Naive thymus-derived CD4-positive, alpha-beta T cell (primary cell): ENCODE results near the gene TRAF3IP3. TPM values are rescaled to one million over a fixed set of nuclear protein-coding genes. Genes with fewer than 3 reads are reported as not detected.
A peak's percentile ranks its signal among the peaks of the same experiment; 100 is the strongest.

Experiments
- ATAC-seq: fragments of 150-1000 bp; cut with Tn5 transposase; 2 replicates; pipeline ENCODE4 v1.10.0; 2021; ENCODE audit warnings: mild to moderate bottlenecking, moderate library complexity
- CTCF ChIA-PET: fragments of 350-600 bp; sonication (Branson Sonifier 250); formaldehyde crosslinking; loops from one replicate; lab custom pipeline; 2021; ENCODE audit warnings: antibody characterized with exemption; lab: Charles Lee
- POLR2A ChIA-PET: fragments of 350-600 bp; sonication (Branson Sonifier 250); formaldehyde crosslinking; loops from one replicate; lab custom pipeline; 2021; ENCODE audit warnings: antibody characterized with exemption, inconsistent platforms; lab: Charles Lee
- DNase-seq, 9 donors: peaks; one replicate each; pipeline versions ENCODE4 v3.0.0 to v3.0.0-alpha.2; 2020 to 2022; ENCODE audit warnings: mixed read lengths in 1 of 9
- H3K27ac ChIP-seq: one replicate; pipeline ENCODE4 v1.7.0; 2013; ENCODE audit warnings: mild to moderate bottlenecking, low read depth, low read length, moderate library complexity
- H3K27me3 ChIP-seq, 2 donors: one replicate each; pipeline ENCODE4 v1.7.0; 2013; ENCODE audit warnings: low read length in 2 of 2, mild to moderate bottlenecking in 2 of 2, moderate library complexity in 2 of 2; ENCODE audit not compliant: control insufficient read depth in 2 of 2, insufficient read depth in 2 of 2
- H3K36me3 ChIP-seq, 3 experiments: 1 replicate in 2 of 3; 2 replicates in 1 of 3; pipeline ENCODE4 v1.7.0; 2013; ENCODE audit warnings: low read length in 3 of 3, mild to moderate bottlenecking in 3 of 3, moderate library complexity in 1 of 3; ENCODE audit not compliant: insufficient read depth in 3 of 3, control insufficient read depth in 2 of 3
- H3K4me1 ChIP-seq, 2 donors: one replicate each; pipeline ENCODE4 v1.7.0; 2013; ENCODE audit warnings: low read length in 2 of 2, mild to moderate bottlenecking in 2 of 2, moderate library complexity in 1 of 2; ENCODE audit not compliant: control insufficient read depth in 2 of 2, insufficient read depth in 2 of 2
- H3K4me3 ChIP-seq: 2 replicates; pipeline ENCODE4 v1.7.0; 2013; ENCODE audit warnings: mild to moderate bottlenecking, low read length
- H3K9me3 ChIP-seq, 3 experiments: 1 replicate in 2 of 3; 2 replicates in 1 of 3; pipeline ENCODE4 v1.7.0; 2013; ENCODE audit warnings: low read length in 3 of 3; ENCODE audit not compliant: control insufficient read depth in 2 of 3
- H3K27ac Mint-ChIP-seq, 9 donors: one replicate each; pipeline ENCODE4 v1.8.0; 2020 to 2022; ENCODE audit warnings: mixed read lengths in 9 of 9, mild to moderate bottlenecking in 8 of 9, moderate library complexity in 5 of 9, inconsistent platforms in 2 of 9
- H3K27me3 Mint-ChIP-seq, 5 donors: one replicate each; pipeline ENCODE4 v1.8.0; 2021 to 2022; ENCODE audit warnings: mixed read lengths in 5 of 5, mild to moderate bottlenecking in 1 of 5
- H3K36me3 Mint-ChIP-seq, 5 donors: one replicate each; pipeline ENCODE4 v1.8.0; 2020 to 2022; ENCODE audit warnings: mixed read lengths in 5 of 5, mild to moderate bottlenecking in 3 of 5, inconsistent platforms in 1 of 5
- H3K4me1 Mint-ChIP-seq, 7 donors: one replicate each; pipeline ENCODE4 v1.8.0; 2020 to 2022; ENCODE audit warnings: mixed read lengths in 7 of 7, mild to moderate bottlenecking in 3 of 7, inconsistent platforms in 1 of 7
- H3K4me3 Mint-ChIP-seq, 10 donors: one replicate each; pipeline ENCODE4 v1.8.0; 2020 to 2022; ENCODE audit warnings: mild to moderate bottlenecking in 10 of 10, mixed read lengths in 10 of 10, moderate library complexity in 6 of 10, inconsistent platforms in 2 of 10
- H3K9me3 Mint-ChIP-seq, 11 donors: one replicate each; pipeline ENCODE4 v1.8.0; 2020 to 2022; ENCODE audit warnings: mixed read lengths in 11 of 11, mild to moderate bottlenecking in 4 of 11, inconsistent platforms in 1 of 11, moderate library complexity in 1 of 11
- intact Hi-C, 2 donors: fragments of 100-400 bp; cut with micrococcal nuclease; formaldehyde crosslinking; loops; one replicate each; pipeline ENCODE4 v1.15.1; 2023
- polyA plus RNA-seq, 2 donors: library from polyadenylated mRNA; unstranded; fragments of 300-500 nt; fragmentation: Illumina TruSeq; gene quantifications; one replicate each; pipeline ENCODE4 v1.2.3, GENCODE V29; 2021
- total RNA-seq, 6 experiments: library from RNA in 5 of 6; stranded (reverse) in 5 of 6; gene quantifications; 1 replicate in 5 of 6; 2 replicates in 1 of 6; pipeline ENCODE4 v1.2.3 and lab custom pipeline; 2021 to 2026

TRAF3IP3 gene
- total and polyA plus RNA-seq, 7 experiments from 2014 or later: 303 to 746 (median 450) TPM

- H3K9me3 Mint-ChIP-seq: peaks cover 0 to 4% (median 0%) of the 10 kb centered on the region in 11 donors
- H3K36me3 Mint-ChIP-seq: peaks cover 0 to 4% (median 0%) of the 10 kb centered on the region in 5 donors
- ChIA-PET POLR2A (interaction anchor here (0.8 to 1.9 kb wide), 4 partner anchors 13 to 22 kb away, joined by 3 to 11 read pairs (median 4); partner anchors contain the start of gene C1orf74), CTCF (interaction anchor here (0.6 to 2.1 kb wide), 2 partner anchors 18 to 1561 kb away, joined by 3 to 6 read pairs; no protein-coding TSS in a partner anchor)
- Histone ChIP-seq H3K9me3 (no peaks in the 10 kb centered on the region), H3K4me3 (peak overlapping the region; percentile 62), H3K27ac (no peak overlapping the region), H3K36me3 (no peaks in the 10 kb centered on the region), H3K4me1 (peaks cover 0 to 6% of the 10 kb centered on the region in 2 donors), H3K27me3 (no peaks in the 10 kb centered on the region)
- H3K27ac Mint-ChIP-seq: peak overlapping the region in 3 of 9 donors; percentile 81 to 92 (median 88)
- H3K27me3 Mint-ChIP-seq: peaks cover 0 to 16% (median 10%) of the 10 kb centered on the region in 5 donors
- peak overlapping the region; percentile 59 to 97 (median 90) for H3K4me3 Mint-ChIP-seq
- no peak for DNase-seq
- ATAC-seq: no peak
- peaks cover 0 to 12% (median 9%) of the 10 kb centered on the region in 7 donors for H3K4me1 Mint-ChIP-seq
- intact Hi-C loops: no loop called here
These were observed 49.5 kb downstream of the TRAF3IP3 start for GRCh38 chr1:209805341-209805781.

- Mint-ChIP-seq H3K9me3 (peaks cover 0 to 4% (median 0%) of the 10 kb centered on the region in 11 donors), H3K4me1 (peaks cover 0 to 12% (median 9%) of the 10 kb centered on the region in 7 donors), H3K36me3 (peaks cover 0 to 4% (median 0%) of the 10 kb centered on the region in 5 donors), H3K27ac (peak within 1 kb of the TSS in 8 of 9 donors; percentile 53 to 95 (median 87)), H3K27me3 (peaks cover 0 to 16% (median 10%) of the 10 kb centered on the region in 5 donors), H3K4me3 (peak within 1 kb of the TSS; percentile 59 to 97 (median 90))
- ChIA-PET POLR2A (interaction anchor here (1.1 to 1.9 kb wide), 3 partner anchors 17 to 23 kb away, joined by 4 to 11 read pairs (median 4); partner anchors contain the start of gene C1orf74), CTCF (interaction anchor here (0.6 to 2.1 kb wide), 3 partner anchors 18 to 1562 kb away, joined by 3 to 6 read pairs (median 5); no protein-coding TSS in a partner anchor)
- H3K9me3 ChIP-seq: no peaks in the 10 kb centered on the region
- peak within 1 kb of the TSS; percentile 62 for H3K4me3 ChIP-seq
- H3K4me1 ChIP-seq: peaks cover 0 to 6% of the 10 kb centered on the region in 2 donors
- no peaks in the 10 kb centered on the region for H3K27me3 ChIP-seq
- peak in 8 of 9 donors; percentile 48 to 76 (median 70) for DNase-seq
- no peaks in the 10 kb centered on the region for H3K36me3 ChIP-seq
- intact Hi-C loops: loop anchor here (1.0 to 2.0 kb wide), 3 partner anchors 17 to 22 kb away; partner anchors contain the start of genes C1orf74 (in 1 of the 2) and UTP25 (in 1 of the 2)
- peak; percentile 95 for ATAC-seq
- peak within 1 kb of the TSS; percentile 14 for H3K27ac ChIP-seq
These were observed 50.3 kb downstream of the TRAF3IP3 start, which contains the start of gene IRF6 for GRCh38 chr1:209805875-209806760. Gene IRF6 (minus strand): TSS chr1:209806142. CDS start chr1:209801413, 4,729 bp downstream.

GRCh38 chr1:209807509-209807908 is 51.7 kb downstream of the TRAF3IP3 start:
- H3K4me3 Mint-ChIP-seq: no peak overlapping the region
- H3K36me3 ChIP-seq: no peaks in the 10 kb centered on the region
- H3K9me3 ChIP-seq: no peaks in the 10 kb centered on the region
- DNase-seq (no peak), ATAC-seq (no peak)
- no peak overlapping the region for H3K27ac Mint-ChIP-seq
- CTCF ChIA-PET: interaction anchor here (1.6 kb wide), 1 partner anchor 15 kb away, joined by 5 read pairs; no protein-coding TSS in a partner anchor
- H3K9me3 Mint-ChIP-seq: peaks cover 0 to 4% (median 0%) of the 10 kb centered on the region in 11 donors
- H3K27me3 ChIP-seq: no peaks in the 10 kb centered on the region
- H3K27me3 Mint-ChIP-seq: peaks cover 0 to 16% (median 2%) of the 10 kb centered on the region in 5 donors
- intact Hi-C loops: loop anchor here in 1 of 2 donors (2.0 kb wide), 1 partner anchor 15 kb away; no protein-coding TSS in a partner anchor
- H3K4me1 Mint-ChIP-seq: peaks cover 0 to 12% (median 9%) of the 10 kb centered on the region in 7 donors
- peaks cover 0 to 6% of the 10 kb centered on the region in 2 donors for H3K4me1 ChIP-seq
- peaks cover 0 to 4% (median 0%) of the 10 kb centered on the region in 5 donors for H3K36me3 Mint-ChIP-seq
- no peak overlapping the region for H3K4me3 ChIP-seq
- H3K27ac ChIP-seq: no peak overlapping the region
- POLR2A ChIA-PET: no interaction called here

- Histone ChIP-seq H3K27me3 (no peaks in the 10 kb centered on the region), H3K4me1 (peaks cover 0 to 6% of the 10 kb centered on the region in 2 donors), H3K36me3 (no peaks in the 10 kb centered on the region), H3K4me3 (no peak overlapping the region), H3K9me3 (no peaks in the 10 kb centered on the region), H3K27ac (no peak overlapping the region)
- POLR2A ChIA-PET: no interaction called here
- Mint-ChIP-seq H3K4me3 (no peak overlapping the region), H3K27me3 (peaks cover 0 to 16% (median 0%) of the 10 kb centered on the region in 5 donors), H3K9me3 (peaks cover 0 to 4% (median 0%) of the 10 kb centered on the region in 11 donors), H3K4me1 (peaks cover 0 to 12% (median 9%) of the 10 kb centered on the region in 7 donors), H3K36me3 (peaks cover 0 to 4% (median 0%) of the 10 kb centered on the region in 5 donors), H3K27ac (no peak overlapping the region)
- DNase-seq (no peak), ATAC-seq (no peak)
- intact Hi-C loops: no loop called here
- CTCF ChIA-PET: interaction anchor here (0.7 to 1.6 kb wide), 2 partner anchors 14 to 1965 kb away, joined by 4 to 5 read pairs; no protein-coding TSS in a partner anchor
These were observed 52.3 kb downstream of the TRAF3IP3 start for GRCh38 chr1:209808059-209808581.

- DNase-seq (no peak), ATAC-seq (no peak)
- no peaks in the 10 kb centered on the region for H3K36me3 ChIP-seq
- peaks cover 0 to 6% (median 0%) of the 10 kb centered on the region in 5 donors for H3K27me3 Mint-ChIP-seq
- no peak overlapping the region for H3K27ac ChIP-seq
- ChIA-PET POLR2A (no interaction called here), CTCF (interaction anchor here (0.7 kb wide), 1 partner anchor 1611 kb away, joined by 3 read pairs; no protein-coding TSS in a partner anchor)
- H3K4me1 Mint-ChIP-seq: peaks cover 4 to 12% (median 9%) of the 10 kb centered on the region in 7 donors
- H3K27ac Mint-ChIP-seq: peak overlapping the region in 1 of 9 donors; percentile 51
- peaks cover 0 to 4% (median 0%) of the 10 kb centered on the region in 11 donors for H3K9me3 Mint-ChIP-seq
- H3K4me1 ChIP-seq: peaks cover 0 to 6% of the 10 kb centered on the region in 2 donors
- no peak overlapping the region for H3K4me3 ChIP-seq
- peaks cover 0 to 5% (median 2%) of the 10 kb centered on the region in 5 donors for H3K36me3 Mint-ChIP-seq
- intact Hi-C loops: no loop called here
- no peaks in the 10 kb centered on the region for H3K9me3 ChIP-seq
- no peaks in the 10 kb centered on the region for H3K27me3 ChIP-seq
- H3K4me3 Mint-ChIP-seq: no peak overlapping the region
These were observed 53.8 kb downstream of the TRAF3IP3 start for GRCh38 chr1:209809611-209810010.

- no peaks in the 10 kb centered on the region for H3K27me3 ChIP-seq
- H3K4me1 ChIP-seq: peaks cover 0 to 1% of the 10 kb centered on the region in 2 donors
- ATAC-seq (no peak), DNase-seq (no peak)
- Mint-ChIP-seq H3K4me3 (no peak overlapping the region), H3K27me3 (no peaks in the 10 kb centered on the region), H3K27ac (peak overlapping the region in 1 of 9 donors; percentile 42), H3K4me1 (peaks cover 4 to 15% (median 6%) of the 10 kb centered on the region in 7 donors), H3K36me3 (peaks cover 0 to 5% (median 0%) of the 10 kb centered on the region in 5 donors), H3K9me3 (no peaks in the 10 kb centered on the region)
- H3K9me3 ChIP-seq: no peaks in the 10 kb centered on the region
- POLR2A ChIA-PET: no interaction called here
- CTCF ChIA-PET: interaction anchor here (0.5 to 1.2 kb wide), 2 partner anchors 12 to 56 kb away, joined by 3 to 5 read pairs; no protein-coding TSS in a partner anchor
- no peak overlapping the region for H3K4me3 ChIP-seq
- H3K36me3 ChIP-seq: no peaks in the 10 kb centered on the region
- intact Hi-C loops: no loop called here
- no peak overlapping the region for H3K27ac ChIP-seq
These were observed 54.9 kb downstream of the TRAF3IP3 start for GRCh38 chr1:209810783-209811182.
